Endodermal cell (in vitro differentiated cells): ENCODE data around the gene SLC16A13. TPM values are rescaled to one million over a fixed set of nuclear protein-coding genes. Genes with fewer than 3 reads are reported as not detected.

ENCODE experiments used
- DNase-seq: peaks from one replicate; pipeline ENCODE4 v3.0.0-alpha.2; 2017
- H3K27ac ChIP-seq: 2 replicates; pipeline ENCODE4 v1.5.1; 2013; ENCODE audit warnings: mild to moderate bottlenecking, low read depth, low read length, moderate library complexity
- H3K27me3 ChIP-seq: 2 replicates; pipeline ENCODE4 v1.6.1; 2013; ENCODE audit warnings: mild to moderate bottlenecking, low read length, moderate library complexity; ENCODE audit not compliant: insufficient read depth, control insufficient read depth, poor library complexity, severe bottlenecking
- H3K36me3 ChIP-seq: 2 replicates; pipeline ENCODE4 v1.7.0; 2013; ENCODE audit warnings: mild to moderate bottlenecking, low read length, moderate library complexity; ENCODE audit not compliant: control insufficient read depth, insufficient read depth
- H3K4me1 ChIP-seq: one replicate; pipeline ENCODE4 v1.7.0; 2013; ENCODE audit warnings: low read length; ENCODE audit not compliant: control insufficient read depth, insufficient read depth
- H3K4me3 ChIP-seq: 2 replicates; pipeline ENCODE4 v1.5.1; 2013; ENCODE audit warnings: mild to moderate bottlenecking, low read length, moderate library complexity
- H3K9ac ChIP-seq: 2 replicates; pipeline ENCODE4 v1.6.1; 2013; ENCODE audit warnings: mild to moderate bottlenecking, low read length, moderate library complexity; ENCODE audit not compliant: poor library complexity, severe bottlenecking; ENCODE audit errors: extremely low read depth
- H3K9me3 ChIP-seq: 2 replicates; pipeline ENCODE4 v1.6.1; 2013; ENCODE audit warnings: mild to moderate bottlenecking, low read length, moderate library complexity; ENCODE audit not compliant: control insufficient read depth
- H3K27ac Mint-ChIP-seq: 2 replicates; pipeline ENCODE4 v1.8.0; 2020; ENCODE audit warnings: mixed read lengths
- H3K27me3 Mint-ChIP-seq: 2 replicates; pipeline ENCODE4 v1.8.0; 2021; ENCODE audit warnings: mild to moderate bottlenecking, mixed read lengths; ENCODE audit not compliant: insufficient read depth
- H3K36me3 Mint-ChIP-seq: 2 replicates; pipeline ENCODE4 v1.8.0; 2020; ENCODE audit warnings: low read depth, mixed read lengths
- H3K4me1 Mint-ChIP-seq: 2 replicates; pipeline ENCODE4 v1.8.0; 2020; ENCODE audit warnings: mixed read lengths
- H3K4me3 Mint-ChIP-seq: 2 replicates; pipeline ENCODE4 v1.8.0; 2020; ENCODE audit warnings: mild to moderate bottlenecking, moderate library complexity, mixed read lengths
- H3K9me3 Mint-ChIP-seq: 2 replicates; pipeline ENCODE4 v1.8.0; 2020; ENCODE audit warnings: mild to moderate bottlenecking, mixed read lengths
- WGBS, 2 experiments: methylation state at CpG; one replicate each; pipeline versions ENCODE4 v1.1.5 to v1.1.7; 2013; ENCODE audit warnings: missing lambda C conversion rate in 2 of 2, mixed read lengths in 1 of 2; ENCODE audit not compliant: insufficient coverage in 1 of 2, insufficient read length in 1 of 2; 5-methylcytosine and 5-hydroxymethylcytosine counted together
- total RNA-seq, 2 donors: library from RNA; stranded (reverse); fragmentation: NEBNext Ultra II Directional in 1 of 2; extraction: Animal tissue kit (Norgen Biotek cat#: 25700) in 1 of 2; gene quantifications; 2 replicates in 1 of 2; 3 replicates in 1 of 2; pipeline ENCODE4 v1.2.1, GENCODE V29; 2021
- TF ChIP-seq, protein P1 (sequence below): fragments of 200-600 bp; sonication (generic); conservative IDR thresholded peaks from 2 replicates; pipeline ENCODE4 v1.5.0; 2021; ENCODE audit warnings: antibody characterized with exemption, mild to moderate bottlenecking

Gene SLC16A13
- total RNA-seq, 2 donors from 2014 or later = 18.8 to 19.9 TPM

DNA sequence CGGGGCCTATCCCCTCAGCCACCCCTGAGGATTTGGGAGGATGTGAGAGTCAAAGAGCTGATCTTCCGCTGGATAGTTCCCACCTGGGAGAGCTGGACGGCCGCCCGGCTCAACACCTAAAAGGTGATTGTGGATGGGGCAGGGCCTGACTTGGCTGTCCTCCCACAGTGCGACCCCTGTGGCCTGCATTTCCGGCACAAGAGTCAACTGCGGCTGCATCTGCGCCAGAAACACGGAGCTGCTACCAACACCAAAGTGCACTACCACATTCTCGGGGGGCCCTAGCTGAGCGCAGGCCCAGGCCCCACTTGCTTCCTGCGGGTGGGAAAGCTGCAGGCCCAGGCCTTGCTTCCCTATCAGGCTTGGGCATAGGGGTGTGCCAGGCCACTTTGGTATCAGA, 8.5 kb upstream of the SLC16A13 start:
- no peaks in the 10 kb centered on the region for H3K9me3 ChIP-seq
- WGBS, 2 experiments = 89 to 100% methylated on average over 2 to 13 of the region's 13 CpGs
- H3K27ac Mint-ChIP-seq = no peak overlapping the region
- H3K36me3 Mint-ChIP-seq = no peaks in the 10 kb centered on the region
- no peak overlapping the region for H3K4me3 ChIP-seq
- DNase-seq = peak; percentile 72
- peaks cover 19% of the 10 kb centered on the region for H3K27me3 ChIP-seq
- H3K4me3 Mint-ChIP-seq = no peak overlapping the region
- H3K4me1 ChIP-seq = no peaks in the 10 kb centered on the region
- no peak overlapping the region for H3K27ac ChIP-seq
- H3K27me3 Mint-ChIP-seq = peaks cover 28% of the 10 kb centered on the region
- no peaks in the 10 kb centered on the region for H3K4me1 Mint-ChIP-seq
- TF ChIP-seq, protein P1, sequence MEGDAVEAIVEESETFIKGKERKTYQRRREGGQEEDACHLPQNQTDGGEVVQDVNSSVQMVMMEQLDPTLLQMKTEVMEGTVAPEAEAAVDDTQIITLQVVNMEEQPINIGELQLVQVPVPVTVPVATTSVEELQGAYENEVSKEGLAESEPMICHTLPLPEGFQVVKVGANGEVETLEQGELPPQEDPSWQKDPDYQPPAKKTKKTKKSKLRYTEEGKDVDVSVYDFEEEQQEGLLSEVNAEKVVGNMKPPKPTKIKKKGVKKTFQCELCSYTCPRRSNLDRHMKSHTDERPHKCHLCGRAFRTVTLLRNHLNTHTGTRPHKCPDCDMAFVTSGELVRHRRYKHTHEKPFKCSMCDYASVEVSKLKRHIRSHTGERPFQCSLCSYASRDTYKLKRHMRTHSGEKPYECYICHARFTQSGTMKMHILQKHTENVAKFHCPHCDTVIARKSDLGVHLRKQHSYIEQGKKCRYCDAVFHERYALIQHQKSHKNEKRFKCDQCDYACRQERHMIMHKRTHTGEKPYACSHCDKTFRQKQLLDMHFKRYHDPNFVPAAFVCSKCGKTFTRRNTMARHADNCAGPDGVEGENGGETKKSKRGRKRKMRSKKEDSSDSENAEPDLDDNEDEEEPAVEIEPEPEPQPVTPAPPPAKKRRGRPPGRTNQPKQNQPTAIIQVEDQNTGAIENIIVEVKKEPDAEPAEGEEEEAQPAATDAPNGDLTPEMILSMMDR = no peak
- peaks cover 7% of the 10 kb centered on the region for H3K9me3 Mint-ChIP-seq
- no peaks in the 10 kb centered on the region for H3K36me3 ChIP-seq
- no peak overlapping the region for H3K9ac ChIP-seq

DNA sequence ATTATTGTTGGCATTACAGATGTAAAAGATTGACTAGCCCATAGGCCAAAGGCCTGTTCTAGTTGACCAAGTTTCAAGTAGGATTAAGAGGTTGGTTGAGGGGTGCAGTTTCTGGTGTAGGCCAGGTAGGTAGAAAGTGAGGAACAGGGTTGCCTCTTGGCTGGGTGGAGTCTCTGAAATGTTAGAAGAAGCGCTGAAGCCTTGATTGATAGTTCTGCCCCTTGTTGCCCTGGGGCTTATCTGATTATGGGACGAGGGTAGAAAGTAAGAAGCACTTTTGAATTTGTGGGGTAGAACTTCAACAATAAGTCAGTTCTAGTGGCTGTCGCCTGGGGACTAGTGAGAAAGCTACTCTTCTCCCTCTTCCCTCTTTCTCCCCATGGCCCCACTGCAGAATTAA, 6.7 kb upstream of the SLC16A13 start:
- no peaks in the 10 kb centered on the region for H3K9me3 Mint-ChIP-seq
- peaks cover 12% of the 10 kb centered on the region for H3K27me3 Mint-ChIP-seq
- no peaks in the 10 kb centered on the region for H3K36me3 Mint-ChIP-seq
- 91 to 100% methylated on average over 3 of the region's 3 CpGs for WGBS, 2 experiments
- H3K9me3 ChIP-seq = no peaks in the 10 kb centered on the region
- no peaks in the 10 kb centered on the region for H3K36me3 ChIP-seq
- H3K4me1 ChIP-seq = no peaks in the 10 kb centered on the region
- H3K27ac Mint-ChIP-seq = no peak overlapping the region
- H3K9ac ChIP-seq = no peak overlapping the region
- DNase-seq = no peak
- TF ChIP-seq, protein P1 = no peak
- peaks cover 2% of the 10 kb centered on the region for H3K27me3 ChIP-seq
- no peaks in the 10 kb centered on the region for H3K4me1 Mint-ChIP-seq
- H3K27ac ChIP-seq = no peak overlapping the region
- H3K4me3 ChIP-seq = no peak overlapping the region
- H3K4me3 Mint-ChIP-seq = no peak overlapping the region

DNA sequence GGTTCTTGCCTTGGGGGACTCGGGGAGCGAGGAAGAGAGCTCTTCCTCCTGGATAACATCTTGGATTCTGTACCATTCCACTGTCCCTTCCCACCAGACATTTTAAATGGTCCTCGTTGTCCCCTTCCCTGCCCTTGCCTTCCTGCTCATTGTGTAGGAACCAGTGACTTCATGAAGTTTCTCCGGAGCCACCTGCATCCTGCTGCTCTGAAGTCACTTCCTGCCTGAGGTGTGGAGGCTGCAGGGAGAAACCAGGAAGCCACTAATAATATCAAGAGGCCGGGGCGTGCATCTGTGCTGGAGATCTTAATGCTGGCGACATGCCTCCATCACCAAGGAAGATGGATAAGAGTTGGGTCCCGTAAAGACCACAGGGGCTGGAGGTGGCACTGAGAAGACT, 6.2 kb upstream of the SLC16A13 start:
- 91% methylated on average over 7 to 8 of the region's 8 CpGs for WGBS, 2 experiments
- H3K9me3 ChIP-seq = no peaks in the 10 kb centered on the region
- Mint-ChIP-seq H3K4me1 (no peaks in the 10 kb centered on the region), H3K27ac (no peak overlapping the region), H3K4me3 (no peak overlapping the region), H3K27me3 (peaks cover 6% of the 10 kb centered on the region), H3K36me3 (no peaks in the 10 kb centered on the region), H3K9me3 (no peaks in the 10 kb centered on the region)
- TF ChIP-seq, protein P1 = no peak
- no peak overlapping the region for H3K4me3 ChIP-seq
- H3K9ac ChIP-seq = no peak overlapping the region
- H3K36me3 ChIP-seq = no peaks in the 10 kb centered on the region
- no peak overlapping the region for H3K27ac ChIP-seq
- H3K4me1 ChIP-seq = no peaks in the 10 kb centered on the region
- peak; percentile 31 for DNase-seq
- H3K27me3 ChIP-seq = no peaks in the 10 kb centered on the region
